Left ventricle myocardium inferior (tissue), 1 donor: ENCODE results near the gene RBKS. TPM values are rescaled to one million over a fixed set of nuclear protein-coding genes. Genes with fewer than 3 reads are reported as not detected.

Experiments
- DNase-seq: peaks from one replicate; pipeline ENCODE4 v3.0.0-alpha.2; 2020
- H3K27ac ChIP-seq: fragments of 200-600 bp; replicated peaks from 2 replicates; pipeline ENCODE4 v1.8.0; 2021
- H3K27me3 ChIP-seq: fragments of 200-600 bp; 2 replicates; pipeline ENCODE4 v1.8.0; 2021; ENCODE audit warnings: low read depth
- H3K36me3 ChIP-seq: fragments of 200-600 bp; 2 replicates; pipeline ENCODE4 v1.8.0; 2021
- H3K4me1 ChIP-seq: fragments of 200-600 bp; 2 replicates; pipeline ENCODE4 v1.8.0; 2021
- H3K4me3 ChIP-seq: fragments of 200-600 bp; 2 replicates; pipeline ENCODE4 v1.8.0; 2021; ENCODE audit warnings: mild to moderate bottlenecking, moderate library complexity
- H3K9me3 ChIP-seq: fragments of 200-600 bp; replicated peaks from 2 replicates; pipeline ENCODE4 v1.8.0; 2021
- CTCF ChIP-seq: fragments of 200-600 bp; IDR thresholded peaks from 2 replicates; pipeline ENCODE4 v1.8.0; 2021; ENCODE audit warnings: antibody characterized with exemption, mild to moderate bottlenecking, borderline replicate concordance
- intact Hi-C: fragments of 100-400 bp; cut with micrococcal nuclease; formaldehyde crosslinking; loops from one replicate; pipeline ENCODE4 v1.11.0; 2022
- total RNA-seq: library from RNA; stranded (reverse); fragmentation: NEBNext Ultra II Directional; extraction: Animal tissue kit (Norgen Biotek cat#: 25700); gene quantifications from one replicate; pipeline ENCODE4 v1.2.1, GENCODE V29; 2021
- donor health status: DM: no; HTN: yes; CAD: no; lungs with severe emphysema.

Gene RBKS
- total RNA-seq, 1 donor from 2014 or later: 2.7 TPM

DNA sequence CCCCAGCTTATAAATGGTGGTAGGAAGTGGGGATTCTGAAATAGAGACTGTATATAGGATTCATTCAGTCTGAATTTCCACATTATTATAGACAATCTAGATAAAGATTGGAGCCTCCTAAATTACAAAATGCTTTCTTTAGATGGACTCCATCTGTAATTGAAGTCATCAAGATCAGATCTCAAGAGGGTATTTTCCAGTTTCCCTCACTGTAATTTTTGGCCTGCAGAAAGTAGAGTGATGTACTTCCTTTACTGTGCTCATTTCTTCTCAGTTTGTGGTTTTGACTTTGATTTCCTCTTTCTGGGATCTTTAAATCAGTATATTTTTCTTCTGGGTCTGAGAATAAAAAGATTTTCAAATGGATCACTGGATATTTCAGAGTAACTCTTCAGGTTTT, 7.5 kb upstream of the RBKS start:
- no peak for DNase-seq
- Histone ChIP-seq H3K27me3 (no peaks in the 10 kb centered on the region), H3K4me3 (no peak overlapping the region), H3K4me1 (peaks cover 6% of the 10 kb centered on the region), H3K36me3 (peaks cover 40% of the 10 kb centered on the region), H3K9me3 (no peaks in the 10 kb centered on the region), H3K27ac (no peak overlapping the region)
- intact Hi-C loops: no loop called here
- no peak for TF ChIP-seq CTCF

DNA sequence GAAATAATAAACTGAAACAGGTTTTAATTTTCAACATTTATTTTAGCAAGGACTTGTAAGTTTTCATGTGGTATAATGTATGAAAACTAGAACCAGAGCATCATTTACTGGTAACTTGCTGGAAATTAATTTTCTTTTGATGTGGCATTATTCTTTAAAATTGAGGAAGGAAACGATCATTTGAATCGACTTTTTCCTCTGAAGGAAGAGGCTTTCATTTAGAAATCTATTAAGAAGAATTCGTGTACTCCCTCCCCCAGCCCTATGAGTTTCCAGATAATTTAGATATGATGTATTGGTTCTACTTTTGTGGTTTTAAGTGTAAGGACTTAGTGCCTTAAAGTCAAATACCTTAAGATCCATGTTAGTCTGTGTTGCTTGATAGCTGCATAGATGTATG, 2.8 kb upstream of the RBKS start:
- H3K9me3 ChIP-seq: no peaks in the 10 kb centered on the region
- intact Hi-C loops: no loop called here
- no peak for TF ChIP-seq CTCF
- peaks cover 49% of the 10 kb centered on the region for H3K4me1 ChIP-seq
- H3K27ac ChIP-seq: no peak overlapping the region
- no peak overlapping the region for H3K4me3 ChIP-seq
- no peak for DNase-seq
- H3K36me3 ChIP-seq: peaks cover 30% of the 10 kb centered on the region
- no peaks in the 10 kb centered on the region for H3K27me3 ChIP-seq

DNA sequence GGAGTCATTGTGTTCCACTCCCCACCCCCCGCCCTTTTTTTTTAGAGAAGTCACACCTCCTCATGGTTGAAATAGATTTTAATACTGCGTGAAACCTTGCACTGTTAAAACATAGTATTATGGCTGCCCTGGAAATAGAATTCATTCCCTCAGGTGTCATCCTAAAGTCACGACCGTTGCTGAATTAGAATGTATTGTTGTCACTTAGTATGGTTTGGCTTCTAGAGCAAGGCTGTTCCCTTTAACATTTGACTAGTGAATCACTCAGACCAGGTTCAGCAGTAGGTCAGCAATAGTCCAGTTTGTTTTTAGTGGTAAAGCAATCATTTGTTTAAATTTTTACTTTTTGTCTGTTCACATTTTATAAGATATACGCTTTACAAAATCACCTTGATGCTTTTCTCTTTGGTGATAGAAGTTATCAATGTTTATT, 1.5 kb upstream of the RBKS start:
- DNase-seq: no peak
- Histone ChIP-seq H3K27ac (peak overlapping the region; percentile 92), H3K9me3 (no peaks in the 10 kb centered on the region), H3K36me3 (peaks cover 20% of the 10 kb centered on the region), H3K27me3 (no peaks in the 10 kb centered on the region), H3K4me3 (peak overlapping the region; percentile 77), H3K4me1 (peaks cover 53% of the 10 kb centered on the region)
- TF ChIP-seq CTCF: no peak
- intact Hi-C loops: loop anchor here (2.0 kb wide), 1 partner anchor 505 kb away; no protein-coding TSS in a partner anchor

- peaks cover 53% of the 10 kb centered on the region for H3K4me1 ChIP-seq
- peak overlapping the region; percentile 77 for H3K4me3 ChIP-seq
- peaks cover 14% of the 10 kb centered on the region for H3K36me3 ChIP-seq
- peak overlapping the region; percentile 92 for H3K27ac ChIP-seq
- H3K27me3 ChIP-seq: no peaks in the 10 kb centered on the region
- intact Hi-C loops: loop anchor here (2.0 kb wide), 1 partner anchor 506 kb away; no protein-coding TSS in a partner anchor
- TF ChIP-seq CTCF: no peak
- DNase-seq: peak; percentile 60
- no peaks in the 10 kb centered on the region for H3K9me3 ChIP-seq
Measured at GRCh38 chr2:27890924-27891672, 911 bp upstream of the RBKS start.

GRCh38 chr2:27889774-27890145, 427 bp downstream of the RBKS start:
- Histone ChIP-seq H3K27me3 (no peaks in the 10 kb centered on the region), H3K9me3 (no peaks in the 10 kb centered on the region), H3K4me1 (peaks cover 53% of the 10 kb centered on the region), H3K27ac (peak overlapping the region; percentile 92), H3K36me3 (peaks cover 2% of the 10 kb centered on the region), H3K4me3 (peak overlapping the region; percentile 77)
- intact Hi-C loops: loop anchor here (2.0 kb wide), 1 partner anchor 507 kb away; no protein-coding TSS in a partner anchor
- DNase-seq: no peak
- no peak for TF ChIP-seq CTCF
